ENCODE data around the gene IKZF2.

Gene IKZF2

GRCh38 chr2:213152065-213152794, 818 bp upstream of the IKZF2 start:
- DNase-seq: peak; percentile 80

DNA sequence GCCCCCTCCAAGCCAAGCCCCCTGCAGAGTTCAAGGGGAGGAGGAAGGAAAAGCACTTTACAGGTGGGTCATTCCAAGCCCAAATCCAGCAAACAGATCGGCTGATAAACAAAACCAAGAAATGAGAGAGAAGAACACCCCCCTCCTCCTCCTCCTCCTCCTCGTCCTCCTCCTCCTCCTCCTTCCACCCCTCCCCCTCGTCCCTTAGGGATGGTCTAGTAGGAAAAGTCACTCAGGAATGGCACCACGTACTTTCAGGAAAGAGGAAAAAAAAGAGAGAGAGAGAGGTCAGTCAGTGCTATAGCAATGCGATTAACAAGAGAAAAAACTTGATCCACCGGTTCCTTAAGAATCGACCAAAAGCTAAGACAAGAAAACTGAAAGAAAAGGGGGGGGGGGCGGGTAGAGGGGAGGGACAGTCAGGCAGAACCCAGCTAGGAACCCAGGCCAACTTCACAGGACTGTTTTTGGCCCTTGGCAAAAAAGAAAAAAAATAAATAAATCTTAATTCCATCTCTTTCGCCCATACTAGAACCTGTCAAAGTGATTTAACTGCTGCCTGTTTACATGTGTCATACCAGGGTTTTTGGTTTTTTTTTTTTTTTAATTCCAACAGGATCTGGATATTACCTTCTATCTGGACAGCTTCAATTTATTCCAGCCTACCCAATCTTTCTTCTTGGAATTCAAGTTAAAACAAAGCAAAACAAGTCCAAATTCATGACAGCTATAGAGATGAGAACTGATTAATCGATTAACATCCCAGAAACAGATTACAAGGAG, 906 bp downstream of the IKZF2 start:
- DNase-seq: peak; percentile 39

- peak; percentile 30 for DNase-seq
Observed at GRCh38 chr2:213149949-213150314, 1.5 kb downstream of the IKZF2 start.

- peak; percentile 14 for DNase-seq
Observed at GRCh38 chr2:213149294-213149875, 2.0 kb downstream of the IKZF2 start.

- no peak for DNase-seq
Observed at GRCh38 chr2:213148572-213149261, 2.7 kb downstream of the IKZF2 start.

DNA sequence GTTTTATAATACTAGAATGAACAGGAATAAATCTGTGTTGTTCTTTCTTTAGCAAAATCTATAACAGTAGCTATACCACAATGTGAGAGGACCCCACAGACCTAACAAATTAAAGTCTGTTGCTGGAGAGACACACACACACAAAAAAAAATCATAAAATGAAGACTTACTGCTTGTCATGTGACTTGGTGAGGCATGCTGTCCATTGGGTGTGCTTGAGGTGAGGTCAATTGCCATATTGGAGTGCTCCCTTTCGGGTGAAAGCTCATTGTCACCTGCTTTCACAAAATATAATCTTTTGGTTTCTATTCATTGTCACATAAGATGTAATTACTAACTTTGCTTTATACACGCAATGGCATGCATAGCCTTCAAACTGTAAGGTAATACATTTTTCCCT, 3.9 kb downstream of the IKZF2 start:
- no peak for DNase-seq

- no peak for DNase-seq
Observed at GRCh38 chr2:213145715-213146242, 5.6 kb downstream of the IKZF2 start.

- DNase-seq: no peak
Observed at GRCh38 chr2:213137064-213137463, 14.3 kb downstream of the IKZF2 start.

DNA sequence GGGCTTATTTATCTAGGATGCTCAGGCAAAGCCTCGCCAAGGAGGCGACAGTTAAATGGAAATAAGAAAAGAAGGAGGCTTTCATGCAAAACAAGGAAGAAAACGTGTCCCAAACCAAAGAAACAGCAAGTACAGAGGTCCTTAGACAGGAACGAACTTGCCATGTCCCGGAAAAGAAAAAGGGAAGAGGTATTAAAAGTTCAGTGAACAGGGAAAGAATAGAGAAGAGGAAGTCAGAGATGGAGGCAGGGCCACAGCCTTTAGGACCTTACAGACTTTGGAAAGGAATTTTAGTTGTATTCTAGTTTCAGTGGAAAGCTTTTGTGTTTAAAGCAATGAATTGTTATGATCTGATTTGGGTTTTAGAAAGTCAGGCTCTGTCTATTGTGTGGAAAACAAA, 22.1 kb downstream of the IKZF2 start:
- DNase-seq: no peak

- no peak for DNase-seq
Observed at GRCh38 chr2:213125646-213126347, 25.6 kb downstream of the IKZF2 start.

DNA sequence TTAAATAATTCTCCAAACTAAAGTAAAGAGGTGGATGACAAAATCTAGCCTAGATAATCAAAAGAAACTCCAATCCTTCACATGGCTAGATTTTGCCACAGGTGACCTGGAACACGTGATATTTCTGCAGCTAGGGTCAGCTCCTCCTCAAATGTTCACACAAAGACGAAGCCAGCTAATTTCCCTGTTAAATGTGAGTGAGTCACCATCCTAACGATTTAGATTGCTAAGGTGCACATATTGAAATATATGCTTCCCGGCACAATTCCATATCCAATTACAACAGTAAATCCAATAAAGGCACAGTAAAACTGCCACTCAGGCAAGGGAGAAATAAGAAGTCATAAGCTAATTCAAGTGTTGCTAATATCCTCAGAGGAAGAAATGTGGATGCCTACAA, 28.7 kb downstream of the IKZF2 start:
- no peak for DNase-seq

DNA sequence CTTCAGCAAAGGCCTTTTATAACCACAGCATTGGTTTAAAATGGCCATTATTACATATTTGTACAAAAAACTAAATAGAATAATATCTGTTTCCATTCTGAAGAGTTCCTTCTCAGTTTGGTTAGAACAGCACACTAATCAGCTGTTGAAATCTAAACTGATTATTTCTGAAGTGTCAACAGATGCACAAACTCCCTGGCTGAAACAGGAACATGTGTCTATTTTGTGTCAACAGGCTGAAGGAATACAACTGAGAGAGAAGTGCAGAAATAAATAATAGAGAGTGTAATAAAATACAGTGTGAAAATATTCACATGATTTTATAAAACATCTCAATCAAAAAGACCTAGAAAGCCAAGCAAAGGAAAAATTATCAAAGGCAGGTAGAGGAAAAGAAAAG, 29.7 kb downstream of the IKZF2 start:
- no peak for DNase-seq

DNA sequence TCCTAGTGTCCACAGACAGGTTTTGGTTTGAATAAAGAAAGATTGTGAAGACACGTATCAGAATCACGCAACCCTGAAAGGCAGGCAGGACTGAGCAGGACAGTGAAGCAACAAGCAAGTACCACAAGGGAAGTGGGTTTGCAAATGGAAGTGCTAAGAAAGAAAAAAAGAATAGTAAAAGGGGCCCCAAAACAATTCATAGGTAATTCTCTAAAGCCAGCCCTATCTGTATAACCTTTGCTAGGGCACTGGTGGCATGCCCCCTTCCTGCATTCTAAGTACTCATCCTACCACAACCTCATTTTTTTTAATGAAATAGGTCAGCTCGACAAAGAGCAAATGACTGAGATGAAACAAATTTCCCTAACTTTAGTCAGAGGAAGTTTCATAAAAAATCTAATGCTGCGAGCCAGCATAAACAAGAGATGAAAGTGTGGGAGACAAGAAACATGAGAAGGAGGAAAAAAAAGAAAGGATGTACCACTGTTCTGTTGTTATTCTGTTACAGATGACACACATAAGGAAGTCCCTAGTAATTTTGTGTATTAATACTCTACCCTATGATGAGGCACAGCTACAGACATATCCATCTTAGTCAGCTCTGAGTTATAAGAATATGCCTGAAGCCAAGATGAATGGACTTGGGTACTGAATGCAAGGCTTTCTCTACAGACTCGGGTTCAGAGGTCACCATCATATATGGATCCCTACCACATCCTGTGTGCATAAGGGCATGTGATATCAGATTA, 32.2 kb downstream of the IKZF2 start:
- no peak for DNase-seq

DNA sequence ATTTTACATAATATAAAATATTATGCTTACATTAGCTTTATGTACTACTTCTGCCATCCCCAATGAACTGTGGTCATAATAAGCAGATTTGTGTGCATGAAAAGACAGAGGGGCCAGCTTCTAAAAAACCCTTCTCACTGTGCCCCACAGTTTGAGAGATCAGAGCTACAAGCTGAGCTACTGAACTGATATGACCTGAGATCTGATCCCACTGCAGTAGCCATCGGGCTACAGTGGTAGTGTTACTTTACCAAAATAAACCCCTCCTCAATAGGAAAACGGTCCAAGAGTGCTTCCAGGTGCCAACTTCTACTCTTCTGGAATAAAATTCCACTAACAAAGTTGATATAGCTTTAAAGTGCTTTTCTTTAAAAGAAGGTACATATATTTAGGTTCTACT, 43.1 kb downstream of the IKZF2 start:
- DNase-seq: no peak

- DNase-seq: no peak
Observed at GRCh38 chr2:213107728-213108127, 43.7 kb downstream of the IKZF2 start.

DNA sequence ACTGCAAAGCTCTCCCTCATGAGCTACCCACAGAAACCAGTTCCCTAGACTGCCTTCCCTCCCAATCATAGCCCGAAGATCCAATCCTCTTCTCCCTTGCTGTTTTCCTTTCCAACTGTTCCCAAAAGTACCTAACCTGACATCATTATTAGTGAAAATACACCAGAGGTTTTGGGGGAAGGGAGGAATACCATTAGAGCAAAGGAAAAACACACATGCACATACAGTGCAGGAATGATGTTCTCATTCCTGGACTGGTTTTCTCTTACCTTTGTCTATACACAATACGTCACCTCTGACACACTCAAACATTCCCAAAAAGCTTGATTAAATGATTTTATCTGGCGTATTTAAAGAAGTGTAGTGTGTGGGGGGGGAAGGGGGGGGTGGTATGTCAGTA, 46.2 kb downstream of the IKZF2 start:
- no peak for DNase-seq

DNA sequence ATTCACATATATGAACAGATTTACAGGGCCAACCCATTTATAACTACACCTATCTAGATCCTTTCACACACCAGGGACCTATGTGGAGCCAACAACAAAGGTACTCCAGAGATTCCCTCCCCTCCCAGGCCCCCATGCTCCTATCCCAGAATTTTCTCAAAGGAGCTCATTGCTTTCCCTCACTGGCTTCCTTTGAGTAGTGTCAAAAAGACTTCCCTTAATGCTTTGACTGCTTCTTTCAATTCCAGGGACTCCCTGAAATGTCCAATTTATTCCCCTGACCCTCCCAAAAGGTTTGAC, 46.6 kb downstream of the IKZF2 start:
- no peak for DNase-seq

DNA sequence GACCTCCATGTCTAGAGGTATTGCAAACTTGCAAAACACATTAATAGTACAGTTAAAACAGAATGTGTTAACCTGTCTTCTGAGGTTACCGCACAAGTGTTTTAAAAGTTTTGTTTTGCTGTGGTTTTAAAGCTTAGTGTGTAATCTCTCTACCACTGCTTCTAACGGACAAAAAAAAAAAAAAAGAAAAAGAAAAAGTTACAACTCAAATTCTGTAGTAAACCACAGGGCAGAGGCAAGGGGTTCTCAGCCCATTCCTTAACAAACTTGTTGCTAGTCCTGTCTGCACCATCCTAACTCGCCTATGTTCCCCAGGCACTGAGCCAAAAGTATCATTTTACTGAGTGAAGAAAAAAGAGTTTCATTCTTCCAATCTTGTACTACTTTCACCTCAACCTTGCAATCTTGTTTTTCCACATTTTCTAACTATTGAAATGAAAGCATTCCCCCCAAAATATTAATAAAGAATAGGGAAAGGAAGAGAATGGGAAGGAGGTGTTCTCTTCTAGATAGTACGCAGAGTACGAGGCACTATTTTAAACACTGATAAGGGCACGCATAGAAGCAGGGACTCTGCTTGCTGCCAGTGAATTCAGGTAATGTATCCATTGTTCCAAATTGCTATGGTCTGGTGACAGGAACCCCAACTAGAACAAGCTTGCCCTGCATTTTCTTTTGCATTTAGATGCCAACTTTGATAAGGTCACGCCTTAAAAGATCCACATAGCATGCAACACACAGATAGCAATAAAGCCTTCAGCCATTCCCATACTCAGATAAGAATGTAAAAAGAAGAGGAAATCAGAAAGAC, 47.1 kb downstream of the IKZF2 start:
- no peak for DNase-seq

GRCh38 chr2:213101692-213102460, 49.5 kb downstream of the IKZF2 start:
- no peak for DNase-seq

GRCh38 chr2:213101109-213101508, 50.3 kb downstream of the IKZF2 start:
- DNase-seq: no peak
